ENCODE measurements around the gene UNK. TPM values are rescaled to one million over a fixed set of nuclear protein-coding genes. Genes with fewer than 3 reads are reported as not detected.

The UNK gene
- total and polyA plus RNA-seq, 9 of the 15 experiments (the other 6 are each of a cell fraction or from before 2014, with no cell fraction given) = 12.8 to 38.6 (median 24.8) TPM

- TF ChIP-seq PKNOX1 (IDR thresholded peaks at IDR 0.05) (no peak), RERE (CRISPR knock-in tag; IDR thresholded peaks at IDR 0.05; ENCODE audit: borderline replicate concordance) (no peak), ERF (CRISPR knock-in tag; IDR thresholded peaks at IDR 0.05) (peak; percentile 94), MAZ (CRISPR knock-in tag; conservative IDR thresholded peaks at IDR 0.05 in 1 of 2, IDR thresholded peaks at IDR 0.05 in 1 of 2) (peak; percentile 24 to 76; a peak in 2 of 4 replicates), CREB1 (IDR thresholded peaks at IDR 0.05) (peak; percentile 70; the same call in 1 of the 2 replicates), CREB1 (CRISPR knock-in tag; IDR thresholded peaks at IDR 0.05) (no peak), BACH1 (tag; IDR thresholded peaks at IDR 0.05) (no peak), MAFG (tag; conservative IDR thresholded peaks at IDR 0.05) (peak; percentile 86), BRF2 (IDR thresholded peaks at IDR 0.05; ENCODE audit: borderline replicate concordance, insufficient read depth, insufficient read length) (no peak), SIN3A (IDR thresholded peaks at IDR 0.05; ENCODE audit: borderline replicate concordance in 2 of 2, control insufficient read depth in 1 of 2, low read depth in 2 of 2, low read length in 2 of 2) (peak in 1 of 2 experiments; percentile 92; a peak in 1 of 4 replicates), ZNF212 (CRISPR knock-in tag; IDR thresholded peaks at IDR 0.05) (peak; percentile 57; the same call in 1 of the 2 replicates), ZNF518B (CRISPR knock-in tag; IDR thresholded peaks at IDR 0.05) (no peak), ZNF431 (CRISPR knock-in tag; IDR thresholded peaks at IDR 0.05) (0 out of 2 replicates have a peak, but pooled peaks have one; percentile 12)
Observed at GRCh38 chr17:75776386-75777295, 8.0 kb upstream of the UNK start (continued).
